Measurements from ENCODE around the gene STXBP1. TPM values are rescaled to one million over a fixed set of nuclear protein-coding genes. Genes with fewer than 3 reads are reported as not detected.

Gene STXBP1
- total RNA-seq, 1 experiment from 2014 or later: 40.6 TPM

- no peak for ATAC-seq
- H3K4me2 ChIP-seq (ENCODE audit: low read length): no peak overlapping the region
- no TSS peak for BruUV-seq (replicated peaks)
These were observed 99.2 kb downstream of the STXBP1 start for GRCh38 chr9:127711226-127711701.

More at GRCh38 chr9:127711226-127711701, 99.2 kb downstream of the STXBP1 start:
- intact Hi-C loops (cut with micrococcal nuclease): no loop called here
- Histone ChIP-seq H3K36me3 (ENCODE audit: control insufficient read depth in 1 of 2, insufficient read depth in 2 of 2, low read length in 2 of 2) (peaks cover 0 to 4% of the 10 kb centered on the region in 2 experiments; a peak in 1 of 4 replicates), H2AFZ (ENCODE audit: low read depth, low read length, poor library complexity, severe bottlenecking) (no peak overlapping the region), H3K27ac (ENCODE audit: low read depth, low read length) (no peak overlapping the region), H3K9ac (ENCODE audit: low read length) (no peak overlapping the region), H3K9me3 (ENCODE audit: control insufficient read depth in 1 of 2, insufficient read depth in 1 of 2, low read depth in 1 of 2, low read length in 2 of 2) (no peaks in the 10 kb centered on the region), H3K4me1 (ENCODE audit: control insufficient read depth in 1 of 2, insufficient read depth in 2 of 2, low read length in 2 of 2) (peaks cover 12 to 28% of the 10 kb centered on the region in 2 experiments), H3K9me2 (ENCODE audit: insufficient read depth) (no peaks in the 10 kb centered on the region), H4K20me1 (ENCODE audit: insufficient read depth) (no peaks in the 10 kb centered on the region), H3K4me3 (replicated peaks in 1 of 2; ENCODE audit: low read depth in 1 of 2, low read length in 2 of 2) (no peak overlapping the region), H3K79me2 (ENCODE audit: insufficient read depth, low read length) (peaks cover 13% of the 10 kb centered on the region), H3K27me3 (ENCODE audit: insufficient read depth, low read length) (no peaks in the 10 kb centered on the region)
- ChIA-PET RAD21 (ENCODE audit: low non-redundant PET in 1 of 2, low total read pairs in 2 of 2, uncharacterized antibody in 2 of 2, unreplicated experiment in 2 of 2) (no interaction called here), CTCF (no interaction called here), POLR2A (no interaction called here)
- DNase-seq (ENCODE audit: low read depth, low spot score): no peak
- TF ChIP-seq ZBTB33 (IDR thresholded peaks at IDR 0.05; ENCODE audit: extremely low read depth, insufficient replicate concordance, low read length) (no peak), YY1 (IDR thresholded peaks at IDR 0.05; ENCODE audit: extremely low read depth, insufficient replicate concordance, low read depth, low read length) (no peak), REST (IDR thresholded peaks at IDR 0.05; ENCODE audit: low read depth) (no peak), ZNF274 (IDR thresholded peaks at IDR 0.05; ENCODE audit: low read depth, low read length) (no peak), CBX3 (IDR thresholded peaks at IDR 0.05; ENCODE audit: low read depth) (no peak), CTCF (IDR thresholded peaks at IDR 0.05 in 2 of 3, conservative IDR thresholded peaks at IDR 0.05 in 1 of 3; ENCODE audit: borderline replicate concordance in 1 of 3, insufficient read depth in 1 of 3, low read depth in 2 of 3, low read length in 2 of 3) (no peak), TCF7L2 (IDR thresholded peaks at IDR 0.05; ENCODE audit: borderline replicate concordance, extremely low read depth, insufficient read depth, insufficient read length) (no peak), SRF (IDR thresholded peaks at IDR 0.05; ENCODE audit: low read depth) (no peak)
